HL-60 (cell line): ENCODE results near the gene UGT1A5.

Source experiments
- DNase-seq, 2 experiments: peaks; one replicate each; pipeline ENCODE4 v3.0.0-alpha.2; 2010 to 2020; ENCODE audit warnings: low read depth in 1 of 2, low spot score in 1 of 2
- H3K27ac ChIP-seq: fragments of 250-450 bp; sonication (Bioruptor Pico); replicated peaks from 2 replicates; pipeline ENCODE4 v1.5.1; 2020; ENCODE audit warnings: mild to moderate bottlenecking, moderate library complexity
- H3K27me3 ChIP-seq: fragments of 250-450 bp; sonication (Bioruptor Pico); 2 replicates; pipeline ENCODE4 v1.5.1; 2021; ENCODE audit warnings: mild to moderate bottlenecking, moderate library complexity; ENCODE audit not compliant: insufficient read depth, poor library complexity, severe bottlenecking
- H3K4me3 ChIP-seq: replicated peaks from 2 replicates; pipeline ENCODE4 v1.5.1; 2011; ENCODE audit warnings: mild to moderate bottlenecking, control low read depth, low read length; ENCODE audit not compliant: insufficient read depth
- CTCF ChIP-seq: IDR thresholded peaks from one replicate; pipeline ENCODE4 v1.5.1; 2011; ENCODE audit warnings: low read length, control low read depth, inconsistent platforms; ENCODE audit not compliant: insufficient read depth
- GABPA ChIP-seq: IDR thresholded peaks from 2 replicates; pipeline ENCODE4 v1.6.1; 2012; ENCODE audit warnings: low read depth
- POLR2AphosphoS5 ChIP-seq: IDR thresholded peaks from 2 replicates; pipeline ENCODE4 v1.6.1; 2012; ENCODE audit warnings: low read depth
- REST ChIP-seq: IDR thresholded peaks from 2 replicates; pipeline ENCODE4 v1.6.1; 2012; ENCODE audit warnings: low read depth; ENCODE audit not compliant: insufficient replicate concordance
- SPI1 ChIP-seq: IDR thresholded peaks from 2 replicates; pipeline ENCODE4 v1.6.1; 2012; ENCODE audit warnings: low read depth, mild to moderate bottlenecking, borderline replicate concordance

The UGT1A5 gene

GRCh38 chr2:233707940-233708644 is 4.6 kb upstream of the UGT1A5 start:
- DNase-seq = no peak
- TF ChIP-seq REST (no peak), SPI1 (no peak), CTCF (no peak), GABPA (no peak), POLR2AphosphoS5 (no peak)
- Histone ChIP-seq H3K4me3 (no peak overlapping the region), H3K27ac (no peak overlapping the region), H3K27me3 (no peaks in the 10 kb centered on the region)

- Histone ChIP-seq H3K4me3 (no peak overlapping the region), H3K27me3 (no peaks in the 10 kb centered on the region), H3K27ac (no peak overlapping the region)
- TF ChIP-seq SPI1 = no peak
- TF ChIP-seq GABPA = no peak
- no peak for TF ChIP-seq CTCF
- no peak for TF ChIP-seq POLR2AphosphoS5
- TF ChIP-seq REST = no peak
- DNase-seq = no peak
Observed at GRCh38 chr2:233708942-233709341, 3.8 kb upstream of the UGT1A5 start.

GRCh38 chr2:233711312-233712008 is 1.2 kb upstream of the UGT1A5 start:
- Histone ChIP-seq H3K27me3 (no peaks in the 10 kb centered on the region), H3K27ac (no peak overlapping the region), H3K4me3 (no peak overlapping the region)
- DNase-seq = peak; percentile 15 to 69
- TF ChIP-seq POLR2AphosphoS5 (no peak), REST (no peak), SPI1 (no peak; the same call in 1 of the 2 replicates), CTCF (peak; percentile 96)
